Measurements from ENCODE around the gene GLIS1.

GRCh38 chr1:53704304-53704703, 34.7 kb downstream of the GLIS1 start:
- TF ChIP-seq CTCF (IDR thresholded peaks at IDR 0.05; ENCODE audit: insufficient read depth, low read length, poor library complexity, severe bottlenecking) (no peak), EZH2phosphoT487 (conservative IDR thresholded peaks at IDR 0.05; ENCODE audit: low read length) (no peak)
